ENCODE measurements around the gene C10orf67. TPM values are rescaled to one million over a fixed set of nuclear protein-coding genes. Genes with fewer than 3 reads are reported as not detected.

The C10orf67 gene
- total RNA-seq, 1 experiment from 2014 or later, result not detected

DNA sequence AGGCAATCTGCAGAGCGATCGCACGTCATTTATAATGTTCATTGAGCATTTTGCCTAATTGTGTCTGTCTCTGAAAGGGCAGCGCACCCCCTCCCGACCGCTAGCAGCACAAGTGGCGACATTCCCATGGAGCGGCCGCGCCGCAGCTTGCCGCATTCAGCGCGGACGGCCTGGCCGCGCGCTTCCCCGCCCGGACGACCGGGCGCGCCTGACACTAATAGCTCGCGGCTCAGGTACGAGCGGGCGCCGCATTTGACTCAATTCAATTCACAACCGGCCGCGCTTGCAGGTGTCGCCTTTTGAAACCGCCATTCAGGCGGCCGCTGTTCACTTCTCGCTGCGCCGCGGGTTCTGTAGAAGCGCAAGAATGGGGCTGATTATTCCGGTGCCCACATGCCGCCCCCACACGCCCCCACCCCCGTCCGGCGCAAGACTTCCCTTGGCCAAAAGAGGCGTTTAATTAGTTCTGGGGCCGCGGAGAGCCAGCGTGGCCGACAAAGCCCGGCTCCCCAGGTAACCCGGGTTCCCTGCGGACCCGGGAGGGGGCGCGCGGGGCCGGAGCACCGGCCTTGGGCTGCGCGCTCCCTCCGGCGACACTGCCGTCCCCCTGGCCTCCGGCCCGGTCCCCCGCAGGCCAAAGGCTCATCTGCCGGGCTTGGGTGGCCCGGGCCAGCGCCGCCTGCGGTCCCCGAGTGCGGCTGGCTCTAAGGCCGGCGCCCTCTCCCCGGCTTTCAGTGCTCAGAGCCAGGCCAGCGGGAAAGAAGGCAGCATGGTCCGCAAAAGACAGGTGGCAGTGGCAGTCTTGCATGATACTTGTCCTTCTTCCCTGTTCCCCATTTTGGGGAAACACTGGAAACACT is 171.2 kb downstream of the C10orf67 start:
- in situ Hi-C loops (cut with HindIII; ENCODE audit: low pct_unique_long_range_greater_than_20kb, low sequenced_read_pairs) (no loop called here), intact Hi-C loops (cut with micrococcal nuclease; ENCODE audit: unreplicated experiment) (loop anchor here (10.0 kb wide), 1 partner anchor 91 kb away; no protein-coding TSS in a partner anchor)
- H3K36me3 ChIP-seq (ENCODE audit: control insufficient read depth, insufficient read depth, low read length), result no peaks in the 10 kb centered on the region
- H3K9me3 ChIP-seq (ENCODE audit: control insufficient read depth, insufficient read depth, low read depth, low read length), result no peaks in the 10 kb centered on the region
- no peak overlapping the region for H3K4me3 ChIP-seq (ENCODE audit: low read depth in 2 of 2, low read length in 2 of 2)
- no peak for TF ChIP-seq TCF7L2 (IDR thresholded peaks at IDR 0.05; ENCODE audit: low read depth, low read length)
- no TSS peak for BruUV-seq (replicated peaks)
- ChIA-PET POLR2A (no interaction called here), CTCF (no interaction called here)
- ATAC-seq, result no peak
- no peak for DNase-seq (ENCODE audit: low read depth, low spot score)
- no peaks in the 10 kb centered on the region; the same call in 1 of the 2 replicates for H3K27me3 ChIP-seq (ENCODE audit: control insufficient read depth, insufficient read depth, low read length)
- H3K27ac ChIP-seq (ENCODE audit: low read length), result no peak overlapping the region
- no peaks in the 10 kb centered on the region for H3K4me1 ChIP-seq (ENCODE audit: control insufficient read depth, insufficient read depth, low read length)

GRCh38 chr10:23172429-23173213 is 172.0 kb downstream of the C10orf67 start:
- H3K27me3 ChIP-seq (ENCODE audit: control insufficient read depth, insufficient read depth, low read length), result no peaks in the 10 kb centered on the region; the same call in 1 of the 2 replicates
- H3K9me3 ChIP-seq (ENCODE audit: control insufficient read depth, insufficient read depth, low read depth, low read length), result no peaks in the 10 kb centered on the region
- intact Hi-C loops (cut with micrococcal nuclease; ENCODE audit: unreplicated experiment) (loop anchor here (10.0 kb wide), 1 partner anchor 92 kb away; no protein-coding TSS in a partner anchor), in situ Hi-C loops (cut with HindIII; ENCODE audit: low pct_unique_long_range_greater_than_20kb, low sequenced_read_pairs) (no loop called here)
- H3K4me3 ChIP-seq (ENCODE audit: low read depth in 2 of 2, low read length in 2 of 2), result no peak overlapping the region
- H3K27ac ChIP-seq (ENCODE audit: low read length), result no peak overlapping the region
- TF ChIP-seq SIN3A (IDR thresholded peaks at IDR 0.05; ENCODE audit: borderline replicate concordance, insufficient read depth, low read depth, low read length) (no peak), POLR2AphosphoS5 (IDR thresholded peaks at IDR 0.05; ENCODE audit: low read depth, low read length) (no peak), TCF7L2 (IDR thresholded peaks at IDR 0.05; ENCODE audit: low read depth, low read length) (no peak), CTCF (IDR thresholded peaks at IDR 0.05) (no peak)
- TF ChIP-seq, protein P1, sequence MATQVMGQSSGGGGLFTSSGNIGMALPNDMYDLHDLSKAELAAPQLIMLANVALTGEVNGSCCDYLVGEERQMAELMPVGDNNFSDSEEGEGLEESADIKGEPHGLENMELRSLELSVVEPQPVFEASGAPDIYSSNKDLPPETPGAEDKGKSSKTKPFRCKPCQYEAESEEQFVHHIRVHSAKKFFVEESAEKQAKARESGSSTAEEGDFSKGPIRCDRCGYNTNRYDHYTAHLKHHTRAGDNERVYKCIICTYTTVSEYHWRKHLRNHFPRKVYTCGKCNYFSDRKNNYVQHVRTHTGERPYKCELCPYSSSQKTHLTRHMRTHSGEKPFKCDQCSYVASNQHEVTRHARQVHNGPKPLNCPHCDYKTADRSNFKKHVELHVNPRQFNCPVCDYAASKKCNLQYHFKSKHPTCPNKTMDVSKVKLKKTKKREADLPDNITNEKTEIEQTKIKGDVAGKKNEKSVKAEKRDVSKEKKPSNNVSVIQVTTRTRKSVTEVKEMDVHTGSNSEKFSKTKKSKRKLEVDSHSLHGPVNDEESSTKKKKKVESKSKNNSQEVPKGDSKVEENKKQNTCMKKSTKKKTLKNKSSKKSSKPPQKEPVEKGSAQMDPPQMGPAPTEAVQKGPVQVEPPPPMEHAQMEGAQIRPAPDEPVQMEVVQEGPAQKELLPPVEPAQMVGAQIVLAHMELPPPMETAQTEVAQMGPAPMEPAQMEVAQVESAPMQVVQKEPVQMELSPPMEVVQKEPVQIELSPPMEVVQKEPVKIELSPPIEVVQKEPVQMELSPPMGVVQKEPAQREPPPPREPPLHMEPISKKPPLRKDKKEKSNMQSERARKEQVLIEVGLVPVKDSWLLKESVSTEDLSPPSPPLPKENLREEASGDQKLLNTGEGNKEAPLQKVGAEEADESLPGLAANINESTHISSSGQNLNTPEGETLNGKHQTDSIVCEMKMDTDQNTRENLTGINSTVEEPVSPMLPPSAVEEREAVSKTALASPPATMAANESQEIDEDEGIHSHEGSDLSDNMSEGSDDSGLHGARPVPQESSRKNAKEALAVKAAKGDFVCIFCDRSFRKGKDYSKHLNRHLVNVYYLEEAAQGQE (IDR thresholded peaks at IDR 0.05; ENCODE audit: insufficient read depth in 1 of 2, low read depth in 2 of 2, low read length in 1 of 2), result no peak
- DNase-seq (ENCODE audit: low read depth, low spot score) (no peak), ATAC-seq (no peak)
- BruUV-seq (replicated peaks), result no TSS peak
- H3K4me1 ChIP-seq (ENCODE audit: control insufficient read depth, insufficient read depth, low read length), result no peaks in the 10 kb centered on the region
- ChIA-PET POLR2A (no interaction called here), CTCF (no interaction called here)
- H3K36me3 ChIP-seq (ENCODE audit: control insufficient read depth, insufficient read depth, low read length), result no peaks in the 10 kb centered on the region

Data from Panc1 (cell line).